HEK293 (cell line): ENCODE data around the gene ADAMTS13.

ENCODE experiments used
- KLF1 ChIP-seq: fragments of 450-650 bp; formaldehyde crosslinking; IDR thresholded peaks from 2 replicates; pipeline ENCODE4 v1.5.1; 2016; ENCODE audit warnings: missing biosample characterization, missing genetic modification characterization
- ZSCAN30 ChIP-seq: fragments of 450-650 bp; IDR thresholded peaks from 2 replicates; pipeline ENCODE4 v1.5.1; 2018; ENCODE audit warnings: missing biosample characterization, mild to moderate bottlenecking, missing genetic modification characterization, moderate library complexity
- TF ChIP-seq, protein P1 (sequence below): fragments of 450-650 bp; formaldehyde crosslinking; IDR thresholded peaks from 2 replicates; pipeline ENCODE4 v1.5.1; 2017; ENCODE audit warnings: missing biosample characterization, mild to moderate bottlenecking, missing genetic modification characterization, moderate library complexity

DNA sequence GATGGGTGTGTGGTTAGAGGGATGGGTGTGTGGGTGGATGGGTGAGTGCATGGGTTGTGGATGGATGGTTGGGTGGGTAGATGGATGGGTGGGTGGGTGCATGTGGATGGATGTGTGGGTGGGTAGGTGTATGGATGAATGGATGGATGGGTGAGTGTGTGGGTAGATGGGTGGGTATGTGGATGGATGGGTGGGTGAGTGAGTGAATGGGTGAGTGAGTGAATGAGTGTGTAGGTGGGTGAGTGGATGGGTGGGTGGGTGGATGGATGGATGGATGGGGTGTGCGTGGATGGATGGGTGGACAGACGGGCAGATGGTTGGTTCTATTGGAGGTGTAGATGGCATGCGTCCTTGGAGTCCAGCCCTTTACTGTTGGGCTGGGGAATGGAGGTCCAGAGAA lies 28.8 kb upstream of the ADAMTS13 start:
- TF ChIP-seq, protein P1, sequence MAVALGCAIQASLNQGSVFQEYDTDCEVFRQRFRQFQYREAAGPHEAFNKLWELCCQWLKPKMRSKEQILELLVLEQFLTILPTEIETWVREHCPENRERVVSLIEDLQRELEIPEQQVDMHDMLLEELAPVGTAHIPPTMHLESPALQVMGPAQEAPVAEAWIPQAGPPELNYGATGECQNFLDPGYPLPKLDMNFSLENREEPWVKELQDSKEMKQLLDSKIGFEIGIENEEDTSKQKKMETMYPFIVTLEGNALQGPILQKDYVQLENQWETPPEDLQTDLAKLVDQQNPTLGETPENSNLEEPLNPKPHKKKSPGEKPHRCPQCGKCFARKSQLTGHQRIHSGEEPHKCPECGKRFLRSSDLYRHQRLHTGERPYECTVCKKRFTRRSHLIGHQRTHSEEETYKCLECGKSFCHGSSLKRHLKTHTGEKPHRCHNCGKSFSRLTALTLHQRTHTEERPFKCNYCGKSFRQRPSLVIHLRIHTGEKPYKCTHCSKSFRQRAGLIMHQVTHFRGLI: no peak
- TF ChIP-seq KLF1 (tag by site-specific recombination) (no peak), ZSCAN30 (tag by site-specific recombination) (no peak)
